Measurements from ENCODE around the gene POLR2B.
A peak's percentile ranks its signal among the peaks of the same experiment; 100 is the strongest.

POLR2B gene

GRCh38 chr4:57075367-57075766 lies 96.7 kb downstream of the POLR2B start:
- no peak for TF ChIP-seq CTCF (conservative IDR thresholded peaks at IDR 0.05; ENCODE audit: control insufficient read depth, insufficient read depth, low read depth, low read length)
- DNase-seq (ENCODE audit: low read depth): no peak
- H3K4me3 ChIP-seq (ENCODE audit: control insufficient read depth, low read depth, low read length): no peak overlapping the region

GRCh38 chr4:57076646-57077045 lies 98.0 kb downstream of the POLR2B start:
- no peak for TF ChIP-seq CTCF (conservative IDR thresholded peaks at IDR 0.05; ENCODE audit: control insufficient read depth, insufficient read depth, low read depth, low read length)
- no peak overlapping the region for H3K4me3 ChIP-seq (ENCODE audit: control insufficient read depth, low read depth, low read length)
- DNase-seq (ENCODE audit: low read depth): no peak

- no peak for TF ChIP-seq CTCF (conservative IDR thresholded peaks at IDR 0.05; ENCODE audit: control insufficient read depth, insufficient read depth, low read depth, low read length)
- no peak overlapping the region for H3K4me3 ChIP-seq (ENCODE audit: control insufficient read depth, low read depth, low read length)
- peak; percentile 50 for DNase-seq (ENCODE audit: low read depth)
These were observed 99.1 kb downstream of the POLR2B start for GRCh38 chr4:57077550-57078343.

- no peak overlapping the region for H3K4me3 ChIP-seq (ENCODE audit: control insufficient read depth, low read depth, low read length)
- no peak for TF ChIP-seq CTCF (conservative IDR thresholded peaks at IDR 0.05; ENCODE audit: control insufficient read depth, insufficient read depth, low read depth, low read length)
- no peak for DNase-seq (ENCODE audit: low read depth)
These were observed 100.2 kb downstream of the POLR2B start for GRCh38 chr4:57078685-57079521.

All from fibroblast of mammary gland (primary cell).